GM12864 (cell line): ENCODE results near the gene SPATA6.
"Not testable (repeated sequence)": the region's sequence is repeated elsewhere in the genome, so short reads cannot be mapped to it uniquely, and the experiment has no call there.

Source experiments
- DNase-seq: peaks from one replicate; pipeline ENCODE4 v3.0.0-alpha.2; 2011; ENCODE audit warnings: low read depth
- H3K4me3 ChIP-seq: 2 replicates; pipeline ENCODE4 v1.5.1; 2011; ENCODE audit warnings: mild to moderate bottlenecking, low read depth, low read length, control low read depth
- TF ChIP-seq, protein P1 (sequence below): IDR thresholded peaks from 2 replicates; pipeline ENCODE4 v1.5.1; 2011; ENCODE audit warnings: low read depth, mild to moderate bottlenecking, moderate library complexity, low read length, control low read depth, inconsistent platforms; ENCODE audit errors: missing control alignments

The SPATA6 gene

GRCh38 chr1:48450505-48450904 is 21.5 kb downstream of the SPATA6 start:
- H3K4me3 ChIP-seq: no peak overlapping the region
- TF ChIP-seq, protein P1, sequence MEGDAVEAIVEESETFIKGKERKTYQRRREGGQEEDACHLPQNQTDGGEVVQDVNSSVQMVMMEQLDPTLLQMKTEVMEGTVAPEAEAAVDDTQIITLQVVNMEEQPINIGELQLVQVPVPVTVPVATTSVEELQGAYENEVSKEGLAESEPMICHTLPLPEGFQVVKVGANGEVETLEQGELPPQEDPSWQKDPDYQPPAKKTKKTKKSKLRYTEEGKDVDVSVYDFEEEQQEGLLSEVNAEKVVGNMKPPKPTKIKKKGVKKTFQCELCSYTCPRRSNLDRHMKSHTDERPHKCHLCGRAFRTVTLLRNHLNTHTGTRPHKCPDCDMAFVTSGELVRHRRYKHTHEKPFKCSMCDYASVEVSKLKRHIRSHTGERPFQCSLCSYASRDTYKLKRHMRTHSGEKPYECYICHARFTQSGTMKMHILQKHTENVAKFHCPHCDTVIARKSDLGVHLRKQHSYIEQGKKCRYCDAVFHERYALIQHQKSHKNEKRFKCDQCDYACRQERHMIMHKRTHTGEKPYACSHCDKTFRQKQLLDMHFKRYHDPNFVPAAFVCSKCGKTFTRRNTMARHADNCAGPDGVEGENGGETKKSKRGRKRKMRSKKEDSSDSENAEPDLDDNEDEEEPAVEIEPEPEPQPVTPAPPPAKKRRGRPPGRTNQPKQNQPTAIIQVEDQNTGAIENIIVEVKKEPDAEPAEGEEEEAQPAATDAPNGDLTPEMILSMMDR: no peak
- no peak for DNase-seq

GRCh38 chr1:48448932-48449331 is 23.1 kb downstream of the SPATA6 start:
- DNase-seq: no peak
- TF ChIP-seq, protein P1: no peak
- no peak overlapping the region for H3K4me3 ChIP-seq

DNA sequence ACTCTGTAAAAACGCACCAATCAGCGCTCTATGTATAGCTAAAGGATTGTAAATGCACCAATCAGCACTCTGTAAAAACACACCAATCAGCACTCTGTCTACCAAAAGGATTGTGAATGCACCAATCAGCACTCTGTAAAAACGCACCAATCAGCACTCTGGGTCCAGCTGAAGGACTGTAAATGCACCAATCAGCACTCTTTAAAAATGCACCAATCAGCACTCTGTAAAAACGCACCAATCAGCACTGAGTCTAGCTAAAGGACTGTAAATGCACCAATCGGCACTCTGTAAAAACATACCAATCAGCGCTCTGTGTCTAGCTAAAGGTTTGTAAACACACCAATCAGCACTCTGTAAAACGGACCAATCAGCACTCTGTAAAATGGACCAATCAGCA is 27.8 kb downstream of the SPATA6 start:
- not testable (repeated sequence) for DNase-seq, H3K4me3 ChIP-seq

DNA sequence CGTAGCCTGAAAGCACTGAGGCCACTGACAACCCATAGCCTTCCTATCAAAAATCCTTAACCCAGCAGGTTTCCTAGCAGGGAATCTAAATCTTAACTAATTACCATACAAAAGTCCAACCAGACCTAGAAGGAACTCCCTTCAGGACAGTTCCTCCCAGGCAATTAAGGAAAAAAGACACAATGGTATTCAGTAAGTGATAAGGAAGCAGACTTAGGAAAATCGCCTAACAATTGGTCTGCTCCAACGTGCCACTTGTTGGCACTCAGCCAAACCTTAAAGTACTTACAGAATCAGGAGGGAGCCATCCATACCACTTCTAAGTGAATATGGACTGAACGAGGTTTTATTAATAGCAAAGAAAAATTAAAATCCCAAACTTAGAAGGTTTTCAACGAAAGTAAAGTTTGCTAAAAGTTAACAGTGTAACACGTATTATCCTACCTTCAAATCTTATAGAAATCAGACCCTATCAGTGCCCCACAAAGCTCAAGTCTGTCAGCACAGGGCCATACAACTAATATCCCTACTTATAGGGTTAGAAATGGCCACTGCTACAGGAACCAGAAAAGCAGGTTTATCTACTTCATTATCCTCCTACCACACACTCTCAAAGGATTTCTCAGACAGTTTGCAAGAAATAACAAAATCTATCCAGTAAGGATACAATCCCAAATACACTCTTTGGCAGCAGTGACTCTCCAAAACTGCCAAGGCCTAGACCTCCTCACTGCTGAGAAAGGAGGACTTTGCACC is 29.0 kb downstream of the SPATA6 start:
- TF ChIP-seq, protein P1: no peak
- no peak for DNase-seq
- no peak overlapping the region for H3K4me3 ChIP-seq

GRCh38 chr1:48440786-48441185 is 31.2 kb downstream of the SPATA6 start:
- H3K4me3 ChIP-seq, DNase-seq: not testable (repeated sequence)

DNA sequence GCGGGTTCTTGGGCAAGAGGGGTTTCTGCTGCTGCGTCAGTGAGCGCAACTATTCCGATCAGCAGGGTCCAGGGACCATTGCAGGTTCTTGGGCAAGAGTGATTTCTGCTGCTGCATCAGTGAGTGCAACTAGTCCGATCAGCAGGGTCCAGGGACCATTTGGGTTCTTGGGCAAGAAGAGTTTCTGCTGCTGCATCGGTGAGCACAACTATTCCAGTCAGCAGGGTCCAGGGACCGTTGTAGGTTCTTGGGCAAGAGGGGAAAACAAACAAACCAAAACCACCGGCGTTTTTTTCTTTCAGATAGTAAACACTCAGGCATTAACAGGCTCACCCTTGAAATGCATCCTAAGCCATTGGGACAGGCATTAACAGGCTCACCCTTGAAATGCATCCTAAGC is 32.6 kb downstream of the SPATA6 start:
- DNase-seq: no peak
- TF ChIP-seq, protein P1: no peak
- no peak overlapping the region for H3K4me3 ChIP-seq

GRCh38 chr1:48437379-48437778 is 34.6 kb downstream of the SPATA6 start:
- DNase-seq, H3K4me3 ChIP-seq: not testable (repeated sequence)

- not testable (repeated sequence) for H3K4me3 ChIP-seq, DNase-seq
Observed at GRCh38 chr1:48435312-48436002, 36.5 kb downstream of the SPATA6 start.

DNA sequence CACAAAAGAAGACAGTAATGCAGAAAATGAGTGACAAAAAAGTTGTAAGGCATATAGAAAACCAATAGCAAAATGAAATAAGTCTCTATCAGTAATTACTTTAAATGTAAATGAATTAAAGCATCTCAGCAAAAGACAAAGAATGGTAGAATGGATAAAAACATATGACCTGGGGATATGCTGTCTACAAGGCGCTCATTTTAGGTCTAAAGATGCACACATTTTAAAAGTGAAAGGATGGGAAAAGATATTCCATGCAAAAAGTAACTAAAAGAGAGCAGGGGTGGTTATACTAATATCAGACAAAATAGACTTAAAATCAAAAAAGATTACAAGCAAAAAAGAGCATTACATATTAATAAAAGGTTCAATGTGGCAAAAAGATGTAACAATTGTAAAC is 41.2 kb downstream of the SPATA6 start:
- H3K4me3 ChIP-seq: no peak overlapping the region
- no peak for DNase-seq
- TF ChIP-seq, protein P1: no peak
